ENCODE results near the gene COX6B2. TPM values are rescaled to one million over a fixed set of nuclear protein-coding genes. Genes with fewer than 3 reads are reported as not detected.

Gene COX6B2
- polyA plus RNA-seq, 1 of the 3 experiments (the other 2 are of a cell fraction) = 0.74 TPM

DNA sequence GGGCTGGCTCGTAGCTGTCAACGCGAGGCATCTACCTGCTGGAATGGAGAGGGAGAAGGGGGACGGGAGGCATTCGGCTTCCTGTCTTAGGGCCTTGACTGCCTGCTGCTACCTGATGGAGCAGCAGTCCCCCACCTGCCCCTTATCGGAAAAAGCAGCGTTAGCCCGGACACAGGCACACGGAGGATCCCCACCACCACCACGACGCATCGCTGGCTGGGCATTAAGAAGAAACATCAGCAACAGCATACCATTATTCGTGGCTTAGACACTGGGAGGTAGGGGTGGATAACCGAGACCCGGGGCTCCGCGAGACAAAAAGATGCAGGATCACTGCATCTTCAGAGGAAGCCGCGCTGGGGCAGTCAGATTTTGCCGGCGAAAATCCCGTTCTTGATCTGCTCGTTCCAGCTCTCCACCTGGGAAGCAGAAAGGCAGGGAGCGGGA lies 1.1 kb downstream of the COX6B2 start (continued):
- TF ChIP-seq, protein P1, sequence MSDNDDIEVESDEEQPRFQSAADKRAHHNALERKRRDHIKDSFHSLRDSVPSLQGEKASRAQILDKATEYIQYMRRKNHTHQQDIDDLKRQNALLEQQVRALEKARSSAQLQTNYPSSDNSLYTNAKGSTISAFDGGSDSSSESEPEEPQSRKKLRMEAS (IDR thresholded peaks at IDR 0.05; ENCODE audit: low read depth) = no peak
- TF ChIP-seq MEF2A (IDR thresholded peaks at IDR 0.05; ENCODE audit: borderline replicate concordance, low read depth) = no peak

DNA sequence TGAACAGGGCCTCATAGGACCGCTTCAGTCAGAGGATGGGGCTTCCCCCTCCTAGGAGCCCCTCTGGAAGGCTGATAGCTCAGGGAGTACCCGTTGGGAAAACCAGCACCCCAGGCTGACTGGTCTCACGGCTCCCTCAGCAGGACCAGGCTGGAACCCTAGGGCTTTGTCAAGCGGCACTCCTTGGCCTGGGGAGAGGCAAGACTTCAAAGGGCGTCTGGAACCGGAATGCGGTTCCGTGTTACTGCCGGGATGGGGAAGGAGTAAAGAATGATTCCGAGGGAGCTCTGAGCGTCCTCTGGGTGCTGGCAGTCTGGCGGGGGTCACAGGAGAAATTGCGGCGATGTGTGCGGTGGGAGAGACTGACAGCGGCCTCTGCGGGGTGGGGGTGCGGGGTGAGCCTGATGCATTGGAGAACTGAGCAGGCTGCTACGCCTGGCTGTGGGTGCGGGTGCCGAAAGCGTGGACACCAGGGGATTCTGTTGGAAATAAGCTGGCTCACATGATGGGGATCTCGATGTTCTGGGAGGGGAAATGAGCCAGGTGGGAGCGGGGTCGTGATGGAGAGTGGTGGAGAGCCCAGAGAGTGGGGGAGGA lies 1.9 kb downstream of the COX6B2 start:
- Histone ChIP-seq H3K27ac (ENCODE audit: low read depth in 2 of 2, low read length in 1 of 2) (no peak overlapping the region), H3K9me3 (no peaks in the 10 kb centered on the region), H3K36me3 (replicated peaks in 1 of 2; ENCODE audit: control insufficient read depth in 1 of 2, insufficient read depth in 2 of 2, low read length in 1 of 2) (no peaks in the 10 kb centered on the region), H3F3A (replicated peaks; ENCODE audit: insufficient read depth) (peaks cover 14% of the 10 kb centered on the region), H3K4me2 (no peak overlapping the region), H3K9ac (no peak overlapping the region), H3K4me1 (ENCODE audit: control insufficient read depth in 1 of 2, insufficient read depth in 2 of 2, low read depth in 1 of 2, low read length in 1 of 2) (peaks cover 0 to 17% of the 10 kb centered on the region in 2 experiments; a peak in 1 of 4 replicates), H3K27me3 (ENCODE audit: insufficient read depth) (peaks cover 38% of the 10 kb centered on the region), H4K20me1 (ENCODE audit: insufficient read depth) (no peaks in the 10 kb centered on the region), H3K4me3 (ENCODE audit: low read depth in 2 of 2, low read length in 1 of 2) (no peak overlapping the region), H2AFZ (ENCODE audit: low read depth) (no peak overlapping the region), H3K79me2 (ENCODE audit: insufficient read depth) (no peaks in the 10 kb centered on the region), H3K9me2 (no peaks in the 10 kb centered on the region)
- CTCF ChIA-PET = interaction anchor here (1.0 to 2.5 kb wide), 5 partner anchors 8 to 51 kb away, joined by 3 to 9 read pairs (median 3); partner anchors contain the start of genes KMT5C and TMEM238
- POLR2A ChIA-PET = interaction anchor here (1.6 to 1.7 kb wide), 2 partner anchors 13 to 31 kb away, joined by 5 to 7 read pairs; partner anchors contain the start of genes KMT5C and TMEM238
- no peak for DNase-seq
- 42% methylated on average over 24 of the region's 25 CpGs for WGBS (ENCODE audit: low lambda C conversion rate)
- TF ChIP-seq RAD21 (IDR thresholded peaks at IDR 0.05; ENCODE audit: low read length) = no peak

DNA sequence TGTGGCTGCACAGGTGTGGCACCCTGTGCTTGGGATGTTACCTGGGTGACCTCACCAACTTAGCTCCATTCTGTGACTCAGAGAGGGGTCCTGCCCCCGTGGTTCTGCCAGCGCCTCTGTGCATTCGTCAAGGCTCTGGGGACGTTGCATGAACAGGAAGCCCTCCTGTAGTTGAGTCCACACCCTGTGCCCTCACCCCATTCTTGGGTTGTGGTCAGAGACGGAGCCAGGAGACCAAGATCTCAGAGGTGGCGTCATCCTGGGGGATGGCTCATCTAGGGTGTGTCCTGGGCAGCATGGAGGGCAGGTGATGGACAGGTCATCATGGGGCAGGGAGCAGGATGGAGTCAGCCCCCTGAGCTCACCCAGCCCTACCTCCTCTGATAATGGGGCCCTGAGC lies 2.5 kb downstream of the COX6B2 start:
- Histone ChIP-seq H3K79me2 (ENCODE audit: insufficient read depth) (no peaks in the 10 kb centered on the region), H3K4me2 (no peak overlapping the region), H3K9me3 (no peaks in the 10 kb centered on the region), H3K4me3 (ENCODE audit: low read depth in 2 of 2, low read length in 1 of 2) (no peak overlapping the region), H3K9ac (no peak overlapping the region), H3K9me2 (no peaks in the 10 kb centered on the region), H3K4me1 (ENCODE audit: control insufficient read depth in 1 of 2, insufficient read depth in 2 of 2, low read depth in 1 of 2, low read length in 1 of 2) (peaks cover 0 to 17% of the 10 kb centered on the region in 2 experiments; a peak in 1 of 4 replicates), H3K27ac (ENCODE audit: low read depth in 2 of 2, low read length in 1 of 2) (no peak overlapping the region), H2AFZ (ENCODE audit: low read depth) (no peak overlapping the region), H3K36me3 (replicated peaks in 1 of 2; ENCODE audit: control insufficient read depth in 1 of 2, insufficient read depth in 2 of 2, low read length in 1 of 2) (no peaks in the 10 kb centered on the region), H3K27me3 (ENCODE audit: insufficient read depth) (peaks cover 38% of the 10 kb centered on the region), H3F3A (replicated peaks; ENCODE audit: insufficient read depth) (peaks cover 15% of the 10 kb centered on the region), H4K20me1 (ENCODE audit: insufficient read depth) (no peaks in the 10 kb centered on the region)
- POLR2A ChIA-PET = interaction anchor here (1.6 kb wide), 1 partner anchor 13 kb away, joined by 7 read pairs; the partner anchor contains the start of gene KMT5C
- CTCF ChIA-PET = interaction anchor here (1.0 to 2.5 kb wide), 4 partner anchors 11 to 50 kb away, joined by 3 to 9 read pairs (median 4); partner anchors contain the start of genes KMT5C and TMEM238
- 83% methylated on average over 4 of the region's 6 CpGs for WGBS (ENCODE audit: low lambda C conversion rate)
- no peak for DNase-seq
- TF ChIP-seq RXRA (IDR thresholded peaks at IDR 0.05; ENCODE audit: borderline replicate concordance, low read depth) = no peak
- no peak for TF ChIP-seq POLR2AphosphoS5 (IDR thresholded peaks at IDR 0.05; ENCODE audit: low read depth, low read length)
- no peak for TF ChIP-seq FOXJ3 (CRISPR knock-in tag; IDR thresholded peaks at IDR 0.05)
- TF ChIP-seq FOSL2 (IDR thresholded peaks at IDR 0.05; ENCODE audit: borderline replicate concordance, low read depth) = no peak
- no peak for TF ChIP-seq TAF1 (IDR thresholded peaks at IDR 0.05; ENCODE audit: borderline replicate concordance, low read depth, low read length)
- TF ChIP-seq TEAD4 (IDR thresholded peaks at IDR 0.05; ENCODE audit: borderline replicate concordance, insufficient read depth) = no peak
- no peak for TF ChIP-seq JUND (IDR thresholded peaks at IDR 0.05)
- no peak for TF ChIP-seq MEF2A (IDR thresholded peaks at IDR 0.05; ENCODE audit: borderline replicate concordance, low read depth)
- TF ChIP-seq SIN3A (IDR thresholded peaks at IDR 0.05; ENCODE audit: borderline replicate concordance, low read depth, low read length) = no peak
- TF ChIP-seq TCF12 (IDR thresholded peaks at IDR 0.05) = no peak
- TF ChIP-seq, protein P2, sequence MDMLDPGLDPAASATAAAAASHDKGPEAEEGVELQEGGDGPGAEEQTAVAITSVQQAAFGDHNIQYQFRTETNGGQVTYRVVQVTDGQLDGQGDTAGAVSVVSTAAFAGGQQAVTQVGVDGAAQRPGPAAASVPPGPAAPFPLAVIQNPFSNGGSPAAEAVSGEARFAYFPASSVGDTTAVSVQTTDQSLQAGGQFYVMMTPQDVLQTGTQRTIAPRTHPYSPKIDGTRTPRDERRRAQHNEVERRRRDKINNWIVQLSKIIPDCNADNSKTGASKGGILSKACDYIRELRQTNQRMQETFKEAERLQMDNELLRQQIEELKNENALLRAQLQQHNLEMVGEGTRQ (IDR thresholded peaks at IDR 0.05; ENCODE audit: borderline replicate concordance, low read depth, low read length) = no peak
- no peak for TF ChIP-seq RCOR1 (IDR thresholded peaks at IDR 0.05; ENCODE audit: low read length)
- TF ChIP-seq, protein P3, sequence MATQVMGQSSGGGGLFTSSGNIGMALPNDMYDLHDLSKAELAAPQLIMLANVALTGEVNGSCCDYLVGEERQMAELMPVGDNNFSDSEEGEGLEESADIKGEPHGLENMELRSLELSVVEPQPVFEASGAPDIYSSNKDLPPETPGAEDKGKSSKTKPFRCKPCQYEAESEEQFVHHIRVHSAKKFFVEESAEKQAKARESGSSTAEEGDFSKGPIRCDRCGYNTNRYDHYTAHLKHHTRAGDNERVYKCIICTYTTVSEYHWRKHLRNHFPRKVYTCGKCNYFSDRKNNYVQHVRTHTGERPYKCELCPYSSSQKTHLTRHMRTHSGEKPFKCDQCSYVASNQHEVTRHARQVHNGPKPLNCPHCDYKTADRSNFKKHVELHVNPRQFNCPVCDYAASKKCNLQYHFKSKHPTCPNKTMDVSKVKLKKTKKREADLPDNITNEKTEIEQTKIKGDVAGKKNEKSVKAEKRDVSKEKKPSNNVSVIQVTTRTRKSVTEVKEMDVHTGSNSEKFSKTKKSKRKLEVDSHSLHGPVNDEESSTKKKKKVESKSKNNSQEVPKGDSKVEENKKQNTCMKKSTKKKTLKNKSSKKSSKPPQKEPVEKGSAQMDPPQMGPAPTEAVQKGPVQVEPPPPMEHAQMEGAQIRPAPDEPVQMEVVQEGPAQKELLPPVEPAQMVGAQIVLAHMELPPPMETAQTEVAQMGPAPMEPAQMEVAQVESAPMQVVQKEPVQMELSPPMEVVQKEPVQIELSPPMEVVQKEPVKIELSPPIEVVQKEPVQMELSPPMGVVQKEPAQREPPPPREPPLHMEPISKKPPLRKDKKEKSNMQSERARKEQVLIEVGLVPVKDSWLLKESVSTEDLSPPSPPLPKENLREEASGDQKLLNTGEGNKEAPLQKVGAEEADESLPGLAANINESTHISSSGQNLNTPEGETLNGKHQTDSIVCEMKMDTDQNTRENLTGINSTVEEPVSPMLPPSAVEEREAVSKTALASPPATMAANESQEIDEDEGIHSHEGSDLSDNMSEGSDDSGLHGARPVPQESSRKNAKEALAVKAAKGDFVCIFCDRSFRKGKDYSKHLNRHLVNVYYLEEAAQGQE (IDR thresholded peaks at IDR 0.05; ENCODE audit: low read depth, low read length) = no peak
- TF ChIP-seq, protein P1 (IDR thresholded peaks at IDR 0.05; ENCODE audit: low read depth) = no peak
- TF ChIP-seq, protein P4, sequence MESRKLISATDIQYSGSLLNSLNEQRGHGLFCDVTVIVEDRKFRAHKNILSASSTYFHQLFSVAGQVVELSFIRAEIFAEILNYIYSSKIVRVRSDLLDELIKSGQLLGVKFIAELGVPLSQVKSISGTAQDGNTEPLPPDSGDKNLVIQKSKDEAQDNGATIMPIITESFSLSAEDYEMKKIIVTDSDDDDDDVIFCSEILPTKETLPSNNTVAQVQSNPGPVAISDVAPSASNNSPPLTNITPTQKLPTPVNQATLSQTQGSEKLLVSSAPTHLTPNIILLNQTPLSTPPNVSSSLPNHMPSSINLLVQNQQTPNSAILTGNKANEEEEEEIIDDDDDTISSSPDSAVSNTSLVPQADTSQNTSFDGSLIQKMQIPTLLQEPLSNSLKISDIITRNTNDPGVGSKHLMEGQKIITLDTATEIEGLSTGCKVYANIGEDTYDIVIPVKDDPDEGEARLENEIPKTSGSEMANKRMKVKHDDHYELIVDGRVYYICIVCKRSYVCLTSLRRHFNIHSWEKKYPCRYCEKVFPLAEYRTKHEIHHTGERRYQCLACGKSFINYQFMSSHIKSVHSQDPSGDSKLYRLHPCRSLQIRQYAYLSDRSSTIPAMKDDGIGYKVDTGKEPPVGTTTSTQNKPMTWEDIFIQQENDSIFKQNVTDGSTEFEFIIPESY (IDR thresholded peaks at IDR 0.05; ENCODE audit: borderline replicate concordance, low read depth) = no peak
- TF ChIP-seq YY1 (IDR thresholded peaks at IDR 0.05; ENCODE audit: low read depth) = no peak
